Naive thymus-derived CD8-positive, alpha-beta T cell (primary cell): Measurements from ENCODE around the gene ARHGEF11. TPM values are rescaled to one million over a fixed set of nuclear protein-coding genes. Genes with fewer than 3 reads are reported as not detected.

Experiments
- ATAC-seq, 2 donors: fragments of 150-1000 bp; cut with Tn5 transposase in 1 of 2; sonication (Bioruptor Pico), chemical (Tn5 transposase) in 1 of 2; 1 replicate in 1 of 2; 2 replicates in 1 of 2; pipeline ENCODE4 v1.10.0; 2021; ENCODE audit warnings: mild to moderate bottlenecking in 2 of 2, moderate library complexity in 2 of 2
- POLR2A ChIA-PET: fragments of 350-600 bp; sonication (Branson Sonifier 250); formaldehyde crosslinking; loops from one replicate; lab custom pipeline; 2021; ENCODE audit warnings: antibody characterized with exemption; lab: Charles Lee
- DNase-seq, 10 donors: peaks; one replicate each; pipeline versions ENCODE4 v3.0.0 to v3.0.0-alpha.2; 2020 to 2022
- H3K27ac Mint-ChIP-seq, 10 donors: one replicate each; pipeline ENCODE4 v1.8.0; 2020 to 2022; ENCODE audit warnings: mild to moderate bottlenecking in 10 of 10, mixed read lengths in 10 of 10, moderate library complexity in 4 of 10, inconsistent platforms in 1 of 10
- H3K27me3 Mint-ChIP-seq, 5 donors: one replicate each; pipeline ENCODE4 v1.8.0; 2021 to 2022; ENCODE audit warnings: mixed read lengths in 5 of 5
- H3K36me3 Mint-ChIP-seq, 3 donors: one replicate each; pipeline ENCODE4 v1.8.0; 2020 to 2022; ENCODE audit warnings: mixed read lengths in 3 of 3, mild to moderate bottlenecking in 2 of 3, inconsistent platforms in 1 of 3
- H3K4me1 Mint-ChIP-seq, 4 donors: one replicate each; pipeline ENCODE4 v1.8.0; 2021 to 2022; ENCODE audit warnings: mixed read lengths in 4 of 4
- H3K4me3 Mint-ChIP-seq, 10 donors: one replicate each; pipeline ENCODE4 v1.8.0; 2020 to 2022; ENCODE audit warnings: mild to moderate bottlenecking in 10 of 10, mixed read lengths in 10 of 10, moderate library complexity in 6 of 10, inconsistent platforms in 1 of 10
- H3K9me3 Mint-ChIP-seq, 9 donors: one replicate each; pipeline ENCODE4 v1.8.0; 2020 to 2022; ENCODE audit warnings: mixed read lengths in 9 of 9, mild to moderate bottlenecking in 3 of 9, inconsistent platforms in 1 of 9, moderate library complexity in 1 of 9
- polyA plus RNA-seq, 3 donors: library from polyadenylated mRNA; unstranded; fragments of 300-500 nt; fragmentation: Illumina TruSeq; gene quantifications; one replicate each; pipeline ENCODE4 v1.2.3, GENCODE V29; 2021
- total RNA-seq, 8 experiments: library from RNA in 2 of 8; stranded (reverse) in 2 of 8; gene quantifications; one replicate each; pipeline ENCODE4 v1.2.3 and lab custom pipeline; 2021 to 2026

The ARHGEF11 gene
- total and polyA plus RNA-seq, 5 experiments from 2014 or later: 4.5 to 35.3 (median 15.8) TPM

DNA sequence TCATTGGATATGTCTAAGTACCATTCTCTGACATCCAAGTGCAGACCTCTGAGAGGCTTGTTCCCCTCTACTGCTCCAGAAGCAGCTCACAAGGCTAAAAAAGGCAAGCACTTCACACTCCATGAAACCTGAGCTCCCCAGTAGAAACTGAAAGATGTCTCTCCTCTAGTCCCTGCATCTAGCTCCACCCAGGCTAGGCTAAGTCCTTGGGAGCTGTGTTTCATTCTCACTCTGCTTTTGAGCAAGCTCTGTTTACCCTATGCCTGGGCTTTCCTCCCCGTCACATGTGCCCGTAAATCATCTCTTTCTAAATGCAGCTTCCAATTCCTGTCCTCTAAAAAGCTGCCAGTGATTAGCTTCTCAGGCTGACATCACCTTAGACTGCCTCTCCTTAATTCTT lies 86.1 kb downstream of the ARHGEF11 start:
- H3K36me3 Mint-ChIP-seq: peaks cover 0 to 62% (median 38%) of the 10 kb centered on the region in 3 donors
- H3K27ac Mint-ChIP-seq: peak overlapping the region in 1 of 10 donors; percentile 71
- peaks cover 0 to 2% (median 0%) of the 10 kb centered on the region in 5 donors for H3K27me3 Mint-ChIP-seq
- ATAC-seq (no peak), DNase-seq (peak in 1 of 10 donors; percentile 10)
- H3K4me1 Mint-ChIP-seq: peaks cover 24 to 50% (median 45%) of the 10 kb centered on the region in 4 donors
- peaks cover 0 to 8% (median 0%) of the 10 kb centered on the region in 9 donors for H3K9me3 Mint-ChIP-seq
- POLR2A ChIA-PET: interaction anchor here (1.4 kb wide), 1 partner anchor 9 kb away, joined by 3 read pairs; no protein-coding TSS in a partner anchor
- H3K4me3 Mint-ChIP-seq: no peak overlapping the region

DNA sequence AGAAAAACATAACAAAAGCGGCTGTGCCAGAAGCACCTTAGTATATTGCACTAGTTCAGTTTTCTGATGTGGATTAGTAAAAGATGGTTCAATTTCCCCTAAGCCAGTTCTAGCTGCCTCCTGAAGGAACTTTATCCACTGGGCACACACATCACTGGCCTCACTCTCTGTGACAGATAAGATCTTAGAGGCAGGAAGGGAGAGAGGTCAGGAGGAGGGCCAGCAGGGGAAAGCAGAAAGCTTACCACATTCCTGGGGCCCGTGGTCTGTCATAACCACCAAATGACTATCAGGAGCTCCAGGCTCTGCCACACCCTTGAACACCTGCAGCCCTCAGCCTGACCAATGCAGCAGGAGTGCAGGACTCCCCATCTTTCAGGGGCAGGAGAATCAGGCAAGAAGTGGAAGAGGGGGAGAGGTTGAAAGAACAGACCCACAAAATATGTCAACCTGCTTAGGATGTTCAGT lies 87.3 kb downstream of the ARHGEF11 start:
- H3K4me1 Mint-ChIP-seq: peaks cover 14 to 38% (median 34%) of the 10 kb centered on the region in 4 donors
- DNase-seq: no peak
- H3K36me3 Mint-ChIP-seq: peaks cover 0 to 70% (median 42%) of the 10 kb centered on the region in 3 donors
- H3K9me3 Mint-ChIP-seq: peaks cover 0 to 6% (median 0%) of the 10 kb centered on the region in 9 donors
- H3K27ac Mint-ChIP-seq: peak overlapping the region in 4 of 10 donors; percentile 47 to 73 (median 58)
- POLR2A ChIA-PET: interaction anchor here (1.4 kb wide), 1 partner anchor 8 kb away, joined by 3 read pairs; no protein-coding TSS in a partner anchor
- no peak overlapping the region for H3K4me3 Mint-ChIP-seq
- peaks cover 0 to 2% (median 0%) of the 10 kb centered on the region in 5 donors for H3K27me3 Mint-ChIP-seq
- ATAC-seq: no peak

DNA sequence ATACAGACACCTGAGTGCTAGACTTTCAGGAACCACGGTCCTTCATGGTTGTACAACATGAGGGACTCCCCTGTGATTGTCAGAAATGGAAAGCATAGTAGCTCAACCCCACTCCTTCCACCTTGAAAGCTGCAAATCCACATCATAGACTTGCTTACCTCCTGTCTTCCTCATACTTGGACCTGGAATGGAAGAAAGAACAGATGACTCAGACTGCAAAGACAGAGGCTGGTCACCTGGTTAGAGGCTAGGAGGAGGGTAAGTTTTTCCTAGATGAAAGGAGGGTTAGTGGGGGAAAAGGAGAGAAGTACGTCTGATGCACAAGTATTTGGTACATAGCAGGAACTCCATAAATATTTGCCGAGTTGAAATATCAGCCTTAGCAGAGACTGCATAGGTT lies 87.9 kb downstream of the ARHGEF11 start:
- peaks cover 0 to 77% (median 42%) of the 10 kb centered on the region in 3 donors for H3K36me3 Mint-ChIP-seq
- peak overlapping the region in 1 of 10 donors; percentile 41 for H3K4me3 Mint-ChIP-seq
- peaks cover 10 to 33% (median 28%) of the 10 kb centered on the region in 4 donors for H3K4me1 Mint-ChIP-seq
- H3K27me3 Mint-ChIP-seq: peaks cover 0 to 2% (median 0%) of the 10 kb centered on the region in 5 donors
- H3K9me3 Mint-ChIP-seq: peaks cover 0 to 4% (median 0%) of the 10 kb centered on the region in 9 donors
- ATAC-seq (no peak), DNase-seq (no peak)
- H3K27ac Mint-ChIP-seq: peak overlapping the region in 2 of 10 donors; percentile 29 to 54
- POLR2A ChIA-PET: no interaction called here

DNA sequence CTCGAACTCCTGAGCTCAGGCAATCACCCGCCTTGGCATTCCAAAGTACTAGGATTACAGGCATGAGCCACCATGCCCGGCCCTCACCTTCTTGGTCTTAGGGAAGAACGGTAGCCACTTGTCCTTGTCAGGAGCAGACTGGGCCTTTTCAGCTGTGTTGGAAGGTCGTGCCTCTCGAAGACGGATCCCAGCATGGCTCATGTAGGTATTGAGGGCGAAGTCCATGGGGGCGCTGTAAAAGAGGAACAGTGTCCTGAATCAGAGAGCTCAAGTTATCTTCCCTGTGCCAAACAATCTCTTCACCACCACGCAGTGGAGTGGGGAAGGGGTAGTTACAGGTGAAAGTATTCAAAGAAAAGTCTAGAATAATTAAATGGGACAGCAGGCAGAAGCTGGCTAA lies 89.2 kb downstream of the ARHGEF11 start:
- no peaks in the 10 kb centered on the region for H3K9me3 Mint-ChIP-seq
- H3K4me1 Mint-ChIP-seq: peaks cover 4 to 22% (median 17%) of the 10 kb centered on the region in 4 donors
- H3K4me3 Mint-ChIP-seq: no peak overlapping the region
- POLR2A ChIA-PET: interaction anchor here (0.7 to 1.0 kb wide), 2 partner anchors 9 to 1203 kb away, joined by 3 to 4 read pairs; no protein-coding TSS in a partner anchor
- H3K27ac Mint-ChIP-seq: no peak overlapping the region
- H3K27me3 Mint-ChIP-seq: peaks cover 0 to 2% (median 0%) of the 10 kb centered on the region in 5 donors
- peaks cover 0 to 86% (median 37%) of the 10 kb centered on the region in 3 donors for H3K36me3 Mint-ChIP-seq
- DNase-seq (peak in 1 of 10 donors; percentile 19), ATAC-seq (no peak)

DNA sequence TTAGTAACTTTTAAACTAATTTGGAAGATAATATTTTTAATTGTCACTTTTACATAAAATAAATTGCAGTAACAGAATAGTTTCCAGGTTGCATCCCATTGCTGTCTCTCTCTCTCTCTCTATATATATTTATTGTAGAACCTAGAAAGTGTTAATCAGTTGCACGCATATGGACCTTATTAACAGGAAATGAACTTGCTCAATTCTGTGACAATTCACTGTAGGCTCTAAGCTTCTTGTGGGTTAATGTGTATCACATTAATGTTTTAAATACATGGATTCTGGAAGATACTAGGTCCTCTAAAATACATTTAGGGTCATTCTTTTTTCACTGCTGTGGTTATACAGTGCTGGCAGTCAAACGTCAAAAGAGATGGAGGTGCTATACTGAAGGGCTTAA lies 92.0 kb downstream of the ARHGEF11 start:
- DNase-seq: no peak
- no peaks in the 10 kb centered on the region for H3K9me3 Mint-ChIP-seq
- H3K36me3 Mint-ChIP-seq: peaks cover 0 to 89% (median 46%) of the 10 kb centered on the region in 3 donors
- no peak overlapping the region for H3K4me3 Mint-ChIP-seq
- H3K4me1 Mint-ChIP-seq: peaks cover 0 to 7% (median 3%) of the 10 kb centered on the region in 4 donors
- H3K27me3 Mint-ChIP-seq: peaks cover 0 to 2% (median 0%) of the 10 kb centered on the region in 5 donors
- no peak overlapping the region for H3K27ac Mint-ChIP-seq
- no peak for ATAC-seq
- POLR2A ChIA-PET: no interaction called here

DNA sequence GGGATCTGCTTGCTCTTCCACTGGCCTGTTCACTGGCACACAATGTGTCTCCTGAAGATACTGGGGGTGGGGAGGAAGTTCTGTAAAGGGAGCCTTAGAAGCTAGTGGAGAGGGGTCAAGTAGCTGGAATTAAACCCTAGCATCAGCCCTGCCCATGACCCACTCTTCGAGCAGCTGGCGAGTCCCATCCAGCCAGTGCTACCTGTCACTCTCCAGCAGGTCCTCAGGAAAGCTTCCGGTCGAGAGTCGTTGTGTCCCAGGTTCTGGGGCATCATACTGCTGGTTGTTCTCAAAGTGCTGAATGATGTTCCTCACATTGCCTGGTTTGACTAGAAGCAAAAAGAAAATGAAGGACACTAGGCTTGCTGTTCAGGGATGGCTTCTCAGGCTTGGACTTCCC lies 94.2 kb downstream of the ARHGEF11 start:
- H3K27me3 Mint-ChIP-seq: peaks cover 0 to 2% (median 0%) of the 10 kb centered on the region in 5 donors

DNA sequence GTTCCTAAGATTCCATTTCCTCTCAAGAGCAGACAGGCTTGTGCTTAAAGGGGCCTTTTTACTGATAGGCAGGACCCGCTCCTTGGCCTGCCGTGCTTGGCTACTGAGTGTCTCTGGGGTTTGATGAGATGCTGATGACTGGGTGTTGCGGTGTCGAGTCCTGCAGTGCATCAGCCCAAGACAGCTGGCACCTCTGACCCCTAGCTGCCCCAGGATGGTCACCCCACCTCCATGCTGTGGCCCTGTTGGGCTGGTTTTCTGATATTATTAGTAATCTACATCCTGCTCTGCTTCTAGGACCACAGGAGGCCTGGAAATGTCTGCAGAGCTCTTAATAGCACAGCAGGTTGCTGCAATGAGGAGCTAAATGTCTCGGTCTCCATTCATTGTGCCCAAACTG lies 96.4 kb downstream of the ARHGEF11 start:
- POLR2A ChIA-PET: interaction anchor here (1.3 to 1.5 kb wide), 2 partner anchors 10 to 15 kb away, joined by 3 to 4 read pairs; no protein-coding TSS in a partner anchor
- no peak for ATAC-seq
- Mint-ChIP-seq H3K9me3 (no peaks in the 10 kb centered on the region), H3K27me3 (no peaks in the 10 kb centered on the region), H3K36me3 (peaks cover 6 to 86% (median 54%) of the 10 kb centered on the region in 3 donors), H3K27ac (no peak overlapping the region), H3K4me3 (no peak overlapping the region), H3K4me1 (peaks cover 0 to 5% (median 0%) of the 10 kb centered on the region in 4 donors)
- peak in 1 of 10 donors; percentile 13 for DNase-seq

More for the DNA sequence above, 94.2 kb downstream of the ARHGEF11 start:
- ATAC-seq: no peak
- POLR2A ChIA-PET: no interaction called here
- Mint-ChIP-seq H3K27ac (no peak overlapping the region), H3K4me1 (no peaks in the 10 kb centered on the region), H3K36me3 (peaks cover 1 to 87% (median 45%) of the 10 kb centered on the region in 3 donors), H3K9me3 (no peaks in the 10 kb centered on the region), H3K4me3 (no peak overlapping the region)
- peak in 1 of 10 donors; percentile 19 for DNase-seq

DNA sequence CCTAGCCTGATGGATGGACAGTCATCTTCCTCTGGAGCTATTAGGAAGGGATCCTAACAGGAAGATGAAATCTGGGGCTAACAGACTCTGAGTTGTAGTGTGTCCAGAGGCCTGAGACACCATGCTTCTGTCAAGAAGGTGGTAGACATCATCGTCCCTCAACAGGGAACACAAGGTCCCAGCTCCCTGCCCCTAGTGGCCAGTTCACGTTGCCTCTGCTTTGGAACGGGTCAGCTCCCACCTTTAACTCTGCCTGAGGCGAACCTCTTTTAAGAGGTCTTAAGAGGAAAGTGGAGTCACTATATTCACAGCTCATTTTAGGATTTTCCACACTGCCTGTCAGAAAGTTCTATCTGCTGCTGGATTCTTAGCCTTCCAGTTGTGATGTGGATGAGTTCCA lies 96.8 kb downstream of the ARHGEF11 start:
- no peaks in the 10 kb centered on the region for H3K27me3 Mint-ChIP-seq
- H3K4me1 Mint-ChIP-seq: peaks cover 0 to 5% (median 0%) of the 10 kb centered on the region in 4 donors
- ATAC-seq (no peak), DNase-seq (peak in 1 of 10 donors; percentile 23)
- H3K36me3 Mint-ChIP-seq: peaks cover 6 to 85% (median 53%) of the 10 kb centered on the region in 3 donors
- POLR2A ChIA-PET: interaction anchor here (1.5 kb wide), 1 partner anchor 15 kb away, joined by 4 read pairs; no protein-coding TSS in a partner anchor
- no peaks in the 10 kb centered on the region for H3K9me3 Mint-ChIP-seq
- H3K4me3 Mint-ChIP-seq: no peak overlapping the region
- peak overlapping the region in 1 of 10 donors; percentile 43 for H3K27ac Mint-ChIP-seq

DNA sequence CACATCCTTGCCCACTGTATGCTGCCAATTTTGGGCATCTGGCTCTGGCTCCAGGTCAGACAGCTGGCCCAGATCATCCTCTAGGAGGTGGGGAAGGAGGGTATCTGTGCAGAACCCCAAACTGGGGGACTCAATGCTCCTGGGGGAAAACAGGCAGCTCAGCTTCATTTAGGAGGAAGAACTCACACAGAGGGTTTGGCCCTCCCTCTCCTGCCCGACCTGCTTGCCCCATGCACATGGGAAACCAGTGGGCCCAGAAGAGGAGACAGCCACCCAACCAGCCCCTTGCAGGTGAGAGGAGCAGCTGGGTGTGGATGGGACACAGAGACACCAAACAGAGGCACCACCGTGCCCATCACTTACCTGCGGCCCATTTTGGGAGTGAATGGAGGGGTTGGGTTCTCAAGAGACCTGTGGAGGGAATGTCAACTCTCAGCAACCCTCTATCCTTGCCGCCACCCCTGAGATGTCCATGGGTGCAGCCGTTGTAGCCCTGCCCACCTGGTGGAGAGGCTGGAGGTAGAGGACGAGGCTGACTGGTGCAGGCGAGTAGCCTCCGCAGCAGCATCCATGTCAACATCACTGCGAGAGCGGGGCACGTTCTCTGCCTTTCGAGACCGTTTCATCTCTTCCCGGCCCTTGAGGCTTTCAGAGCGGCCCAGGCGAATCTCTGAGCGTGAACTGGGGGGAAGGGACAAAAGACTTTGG lies 97.6 kb downstream of the ARHGEF11 start:
- POLR2A ChIA-PET: interaction anchor here (1.5 kb wide), 1 partner anchor 16 kb away, joined by 4 read pairs; no protein-coding TSS in a partner anchor
- Mint-ChIP-seq H3K4me3 (no peak overlapping the region), H3K27ac (no peak overlapping the region), H3K9me3 (no peaks in the 10 kb centered on the region), H3K27me3 (no peaks in the 10 kb centered on the region), H3K36me3 (peaks cover 6 to 87% (median 51%) of the 10 kb centered on the region in 3 donors), H3K4me1 (peaks cover 0 to 5% (median 0%) of the 10 kb centered on the region in 4 donors)
- DNase-seq (peak in 1 of 10 donors; percentile 49), ATAC-seq (no peak)

DNA sequence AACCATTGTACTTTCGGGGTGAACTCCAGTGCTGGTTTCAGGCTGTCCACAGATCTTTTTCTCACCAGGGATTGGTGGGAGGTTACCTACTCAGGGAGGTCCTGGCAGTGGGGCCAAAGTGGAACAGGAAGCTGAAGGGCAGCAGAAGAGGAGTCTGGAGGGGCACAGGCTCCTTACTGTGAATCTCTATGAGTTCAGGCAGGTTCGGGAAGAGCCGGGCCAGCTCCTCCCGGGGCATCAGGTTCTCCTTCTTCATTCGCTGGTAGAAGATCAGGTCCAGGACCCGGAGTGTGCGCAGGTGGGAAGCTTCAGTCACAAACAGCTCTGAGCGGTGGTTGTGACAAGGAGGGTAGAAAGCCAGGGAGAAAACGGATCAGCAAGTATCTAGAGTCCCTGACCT lies 98.4 kb downstream of the ARHGEF11 start:
- ATAC-seq (no peak), DNase-seq (peak in 1 of 10 donors; percentile 50)
- no peak overlapping the region for H3K27ac Mint-ChIP-seq
- POLR2A ChIA-PET: no interaction called here
- no peak overlapping the region for H3K4me3 Mint-ChIP-seq
- H3K27me3 Mint-ChIP-seq: no peaks in the 10 kb centered on the region
- peaks cover 6 to 86% (median 54%) of the 10 kb centered on the region in 3 donors for H3K36me3 Mint-ChIP-seq
- peaks cover 0 to 5% (median 0%) of the 10 kb centered on the region in 4 donors for H3K4me1 Mint-ChIP-seq
- H3K9me3 Mint-ChIP-seq: no peaks in the 10 kb centered on the region

DNA sequence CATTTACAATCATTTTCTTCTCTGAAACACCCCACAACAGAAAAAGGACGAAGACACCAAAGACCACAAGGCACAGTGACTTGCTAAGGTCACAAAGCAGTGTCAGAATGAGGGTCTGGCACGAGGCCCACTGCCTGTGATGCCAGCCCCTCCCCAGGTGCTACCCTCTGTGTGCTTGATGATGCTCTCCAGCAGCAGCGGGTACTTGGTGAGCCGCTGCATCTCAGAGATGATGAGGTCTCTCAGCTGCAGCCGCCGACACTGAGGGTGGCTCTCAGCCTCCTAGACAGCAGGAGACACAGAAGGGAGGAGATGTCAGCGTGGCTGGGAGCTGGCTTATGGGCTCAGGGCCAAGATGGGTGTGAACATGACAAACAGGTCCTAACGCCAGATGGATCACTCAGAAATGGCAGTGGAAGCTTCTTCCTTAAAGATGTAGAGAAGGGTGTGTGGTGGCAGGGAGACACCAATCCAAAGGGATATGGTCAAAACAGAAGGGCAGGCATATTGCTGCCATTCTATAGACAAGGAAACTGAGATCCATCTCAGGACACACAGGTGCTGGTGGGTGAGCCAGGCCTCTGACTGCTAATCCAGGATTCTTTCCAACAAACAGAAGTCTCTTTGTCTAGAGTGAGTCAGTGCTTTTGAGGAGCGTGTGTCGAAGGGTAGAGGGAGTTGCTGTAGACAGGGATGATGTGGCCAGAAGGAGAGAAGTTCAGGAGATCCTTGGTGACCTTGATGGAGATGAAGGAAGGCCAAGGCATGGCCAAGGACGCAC lies 99.5 kb downstream of the ARHGEF11 start:
- peaks cover 0 to 7% (median 0%) of the 10 kb centered on the region in 4 donors for H3K4me1 Mint-ChIP-seq
- peak overlapping the region in 1 of 10 donors; percentile 72 for H3K27ac Mint-ChIP-seq
- H3K4me3 Mint-ChIP-seq: no peak overlapping the region
- no peaks in the 10 kb centered on the region for H3K9me3 Mint-ChIP-seq
- DNase-seq (no peak), ATAC-seq (no peak)
- POLR2A ChIA-PET: no interaction called here
- H3K36me3 Mint-ChIP-seq: peaks cover 6 to 83% (median 51%) of the 10 kb centered on the region in 3 donors
- H3K27me3 Mint-ChIP-seq: no peaks in the 10 kb centered on the region

DNA sequence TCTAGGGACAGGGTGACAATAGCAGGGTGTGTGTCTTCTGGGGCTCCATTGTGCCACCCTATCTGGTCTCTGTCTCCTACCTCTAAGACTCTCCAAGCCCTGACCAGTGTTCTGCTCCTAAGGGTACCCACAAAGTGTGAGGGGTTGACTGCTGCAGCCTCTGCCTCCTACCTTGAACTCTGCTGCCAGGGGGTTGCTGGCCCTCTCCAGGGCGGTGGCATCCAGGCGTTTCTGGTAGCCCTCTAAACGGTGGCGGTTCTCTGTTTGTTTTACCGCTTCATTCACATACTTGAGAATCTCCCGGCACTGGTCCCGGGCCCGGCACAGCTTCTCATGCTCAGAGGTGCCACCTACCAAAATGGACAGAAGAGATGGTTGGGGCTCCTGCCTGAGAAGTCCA lies 100.7 kb downstream of the ARHGEF11 start:
- peaks cover 0 to 7% (median 0%) of the 10 kb centered on the region in 4 donors for H3K4me1 Mint-ChIP-seq
- POLR2A ChIA-PET: no interaction called here
- no peak overlapping the region for H3K27ac Mint-ChIP-seq
- peaks cover 6 to 83% (median 49%) of the 10 kb centered on the region in 3 donors for H3K36me3 Mint-ChIP-seq
- DNase-seq (no peak), ATAC-seq (no peak)
- no peak overlapping the region for H3K4me3 Mint-ChIP-seq
- no peaks in the 10 kb centered on the region for H3K27me3 Mint-ChIP-seq
- no peaks in the 10 kb centered on the region for H3K9me3 Mint-ChIP-seq
